ENCODE measurements around the gene EHMT2. TPM values are rescaled to one million over a fixed set of nuclear protein-coding genes. Genes with fewer than 3 reads are reported as not detected.

Gene EHMT2
- polyA plus RNA-seq, 1 donor (not counting 4 experiments of a cell fraction or from before 2014, with no cell fraction given): 17.7 TPM

GRCh38 chr6:31837369-31838113, 60.0 kb downstream of the EHMT2 start:
- Histone ChIP-seq H3K79me2 (ENCODE audit: control insufficient read depth, insufficient read depth, low read length) (peaks cover 45% of the 10 kb centered on the region), H3K36me3 (ENCODE audit: control insufficient read depth in 2 of 2, extremely low read depth in 1 of 2, insufficient read depth in 2 of 2, low read length in 2 of 2) (peaks cover 23 to 37% of the 10 kb centered on the region in 2 experiments), H2AFZ (ENCODE audit: control insufficient read depth, low read length) (no peak overlapping the region), H3K4me1 (ENCODE audit: control insufficient read depth, extremely low read depth, insufficient read depth, low read length) (peaks cover 15% of the 10 kb centered on the region), H3K4me3 (ENCODE audit: control insufficient read depth in 2 of 3, extremely low read depth in 1 of 3, insufficient read depth in 2 of 3, low read depth in 1 of 3, low read length in 3 of 3) (peak overlapping the region; percentile 78 to 96 (median 92)), H3K9me3 (ENCODE audit: control insufficient read depth, low read depth, low read length) (no peaks in the 10 kb centered on the region), H3K4me2 (ENCODE audit: control insufficient read depth, extremely low read depth, insufficient read depth, low read depth, low read length) (peak overlapping the region; percentile 95), H4K20me1 (ENCODE audit: control insufficient read depth, extremely low read depth, insufficient read depth, low read length) (peaks cover 39% of the 10 kb centered on the region), H3K27me3 (ENCODE audit: control insufficient read depth, extremely low read depth, insufficient read depth, low read length) (no peaks in the 10 kb centered on the region), H3K27ac (ENCODE audit: control insufficient read depth, insufficient read depth, low read length) (peak overlapping the region; percentile 99), H3K9ac (ENCODE audit: control insufficient read depth, extremely low read depth, insufficient read depth, low read length) (peak overlapping the region; percentile 97), H3K9me1 (ENCODE audit: control insufficient read depth, extremely low read depth, insufficient read depth, low read length) (peaks cover 2% of the 10 kb centered on the region)
- no peak for TF ChIP-seq EZH2 (IDR thresholded peaks at IDR 0.05; ENCODE audit: low read length)
- TF ChIP-seq, protein P1, sequence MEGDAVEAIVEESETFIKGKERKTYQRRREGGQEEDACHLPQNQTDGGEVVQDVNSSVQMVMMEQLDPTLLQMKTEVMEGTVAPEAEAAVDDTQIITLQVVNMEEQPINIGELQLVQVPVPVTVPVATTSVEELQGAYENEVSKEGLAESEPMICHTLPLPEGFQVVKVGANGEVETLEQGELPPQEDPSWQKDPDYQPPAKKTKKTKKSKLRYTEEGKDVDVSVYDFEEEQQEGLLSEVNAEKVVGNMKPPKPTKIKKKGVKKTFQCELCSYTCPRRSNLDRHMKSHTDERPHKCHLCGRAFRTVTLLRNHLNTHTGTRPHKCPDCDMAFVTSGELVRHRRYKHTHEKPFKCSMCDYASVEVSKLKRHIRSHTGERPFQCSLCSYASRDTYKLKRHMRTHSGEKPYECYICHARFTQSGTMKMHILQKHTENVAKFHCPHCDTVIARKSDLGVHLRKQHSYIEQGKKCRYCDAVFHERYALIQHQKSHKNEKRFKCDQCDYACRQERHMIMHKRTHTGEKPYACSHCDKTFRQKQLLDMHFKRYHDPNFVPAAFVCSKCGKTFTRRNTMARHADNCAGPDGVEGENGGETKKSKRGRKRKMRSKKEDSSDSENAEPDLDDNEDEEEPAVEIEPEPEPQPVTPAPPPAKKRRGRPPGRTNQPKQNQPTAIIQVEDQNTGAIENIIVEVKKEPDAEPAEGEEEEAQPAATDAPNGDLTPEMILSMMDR (optimal IDR thresholded peaks at IDR 0.05 in 1 of 3, IDR thresholded peaks at IDR 0.05 in 1 of 3, conservative IDR thresholded peaks at IDR 0.05 in 1 of 3; ENCODE audit: extremely low read depth in 1 of 3, insufficient read depth in 2 of 3, low read length in 3 of 3): no peak
- FAIRE-seq (no peak), DNase-seq (ENCODE audit: low read depth, low spot score) (no peak)
- dilution Hi-C loops (cut with MboI; ENCODE audit: extremely low pct_ligation_motif_present, low sequenced_read_pairs): no loop called here

- no peak for DNase-seq (ENCODE audit: low read depth, low spot score)
- H4K20me1 ChIP-seq (ENCODE audit: control insufficient read depth, extremely low read depth, insufficient read depth, low read length): peaks cover 39% of the 10 kb centered on the region
- TF ChIP-seq EZH2 (IDR thresholded peaks at IDR 0.05; ENCODE audit: low read length): no peak
- TF ChIP-seq, protein P1 (optimal IDR thresholded peaks at IDR 0.05 in 1 of 3, IDR thresholded peaks at IDR 0.05 in 1 of 3, conservative IDR thresholded peaks at IDR 0.05 in 1 of 3; ENCODE audit: extremely low read depth in 1 of 3, insufficient read depth in 2 of 3, low read length in 3 of 3): peak in 1 of 3 experiments; percentile 13
Observed at GRCh38 chr6:31836474-31837368, 60.8 kb downstream of the EHMT2 start.

More at GRCh38 chr6:31836474-31837368, 60.8 kb downstream of the EHMT2 start:
- Histone ChIP-seq H3K4me1 (ENCODE audit: control insufficient read depth, extremely low read depth, insufficient read depth, low read length) (peaks cover 17% of the 10 kb centered on the region), H3K27ac (ENCODE audit: control insufficient read depth, insufficient read depth, low read length) (peak overlapping the region; percentile 99), H3K27me3 (ENCODE audit: control insufficient read depth, extremely low read depth, insufficient read depth, low read length) (no peaks in the 10 kb centered on the region), H3K4me2 (ENCODE audit: control insufficient read depth, extremely low read depth, insufficient read depth, low read depth, low read length) (peak overlapping the region; percentile 95), H3K4me3 (ENCODE audit: control insufficient read depth in 2 of 3, extremely low read depth in 1 of 3, insufficient read depth in 2 of 3, low read depth in 1 of 3, low read length in 3 of 3) (peak overlapping the region; percentile 78 to 96 (median 92)), H3K79me2 (ENCODE audit: control insufficient read depth, insufficient read depth, low read length) (peaks cover 46% of the 10 kb centered on the region), H3K9ac (ENCODE audit: control insufficient read depth, extremely low read depth, insufficient read depth, low read length) (peak overlapping the region; percentile 97), H2AFZ (ENCODE audit: control insufficient read depth, low read length) (no peak overlapping the region), H3K9me1 (ENCODE audit: control insufficient read depth, extremely low read depth, insufficient read depth, low read length) (peaks cover 2% of the 10 kb centered on the region), H3K9me3 (ENCODE audit: control insufficient read depth, low read depth, low read length) (no peaks in the 10 kb centered on the region), H3K36me3 (ENCODE audit: control insufficient read depth in 2 of 2, extremely low read depth in 1 of 2, insufficient read depth in 2 of 2, low read length in 2 of 2) (peaks cover 23 to 37% of the 10 kb centered on the region in 2 experiments)
- no peak for FAIRE-seq
- dilution Hi-C loops (cut with MboI; ENCODE audit: extremely low pct_ligation_motif_present, low sequenced_read_pairs): no loop called here
